HEK293 (cell line): Measurements from ENCODE around the gene FBXO45.

Experiments
- CTCF ChIA-PET: fragments of 350-600 bp; formaldehyde crosslinking; extraction: SDS; loops from one replicate; lab custom pipeline; 2021; ENCODE audit warnings: antibody characterized with exemption; lab: Yijun Ruan, JAX
- POLR2A ChIA-PET: fragments of 300-600 bp; formaldehyde crosslinking; extraction: SDS; loops from one replicate; lab custom pipeline; 2020; ENCODE audit warnings: antibody characterized with exemption, inconsistent platforms; lab: Yijun Ruan, JAX
- H3K27ac ChIP-seq: fragments of 200-500 bp; sonication (Bioruptor generic); 2 replicates; pipeline ENCODE4 v1.5.1; 2014; ENCODE audit warnings: low read depth, low read length, control low read depth, inconsistent platforms; ENCODE audit errors: extremely low read depth
- H3K36me3 ChIP-seq, 2 experiments: fragments of 200-500 bp in 1 of 2; sonication (Bioruptor generic) in 1 of 2; 1 replicate in 1 of 2; 2 replicates in 1 of 2; pipeline ENCODE4 v1.5.1; 2014 to 2017; ENCODE audit warnings: inconsistent platforms in 2 of 2, low read length in 2 of 2; ENCODE audit not compliant: control insufficient read depth in 2 of 2, insufficient read depth in 1 of 2
- H3K4me1 ChIP-seq: fragments of 200-500 bp; sonication (Bioruptor generic); 2 replicates; pipeline ENCODE4 v1.5.1; 2014; ENCODE audit warnings: mild to moderate bottlenecking, low read length, inconsistent platforms; ENCODE audit not compliant: control insufficient read depth, insufficient read depth
- H3K4me3 ChIP-seq: 2 replicates; pipeline ENCODE4 v1.5.1; 2011; ENCODE audit warnings: low read depth, mild to moderate bottlenecking, control low read depth, low read length, moderate library complexity
- H3K9me3 ChIP-seq: fragments of 200-500 bp; sonication (Bioruptor generic); 2 replicates; pipeline ENCODE4 v1.5.1; 2014; ENCODE audit warnings: low read depth, low read length, inconsistent platforms; ENCODE audit not compliant: control insufficient read depth, insufficient read depth
- BCL11A ChIP-seq: fragments of 450-650 bp; formaldehyde crosslinking; IDR thresholded peaks from 2 replicates; pipeline ENCODE4 v1.5.1; 2016; ENCODE audit warnings: low read depth, missing biosample characterization, missing genetic modification characterization
- FEZF1 ChIP-seq: fragments of 450-650 bp; formaldehyde crosslinking; IDR thresholded peaks from 2 replicates; pipeline ENCODE4 v1.5.1; 2016; ENCODE audit warnings: missing biosample characterization, missing genetic modification characterization
- SETDB1 ChIP-seq: IDR thresholded peaks from one replicate; pipeline ENCODE4 v1.6.1; 2017; ENCODE audit warnings: mild to moderate bottlenecking, low read length, moderate library complexity, mixed read lengths; ENCODE audit not compliant: insufficient read length
- ZBTB17 ChIP-seq: fragments of 450-650 bp; formaldehyde crosslinking; IDR thresholded peaks from 2 replicates; pipeline ENCODE4 v1.5.1; 2016; ENCODE audit warnings: missing biosample characterization, missing genetic modification characterization
- ZFHX2 ChIP-seq: fragments of 450-650 bp; formaldehyde crosslinking; conservative IDR thresholded peaks from 2 replicates; pipeline ENCODE4 v1.5.1; 2016; ENCODE audit warnings: missing biosample characterization, missing genetic modification characterization
- ZNF169 ChIP-seq: fragments of 450-650 bp; formaldehyde crosslinking; IDR thresholded peaks from 2 replicates; pipeline ENCODE4 v1.5.1; 2016; ENCODE audit warnings: missing biosample characterization, missing genetic modification characterization
- ZNF2 ChIP-seq: fragments of 450-650 bp; formaldehyde crosslinking; IDR thresholded peaks from 2 replicates; pipeline ENCODE4 v1.5.1; 2016; ENCODE audit warnings: missing biosample characterization, missing genetic modification characterization
- ZNF341 ChIP-seq: fragments of 450-650 bp; formaldehyde crosslinking; IDR thresholded peaks from 2 replicates; pipeline ENCODE4; 2016; ENCODE audit warnings: low read depth, missing biosample characterization, missing genetic modification characterization
- ZNF423 ChIP-seq: fragments of 450-650 bp; formaldehyde crosslinking; IDR thresholded peaks from 2 replicates; pipeline ENCODE4 v1.5.1; 2016; ENCODE audit warnings: missing biosample characterization, missing genetic modification characterization
- ZNF529 ChIP-seq: fragments of 450-650 bp; formaldehyde crosslinking; IDR thresholded peaks from 2 replicates; pipeline ENCODE4 v1.5.1; 2017; ENCODE audit warnings: missing genetic modification characterization, missing biosample characterization; ENCODE audit not compliant: insufficient replicate concordance
- ZNF549 ChIP-seq: fragments of 450-650 bp; IDR thresholded peaks from 2 replicates; pipeline ENCODE4 v1.5.1; 2018; ENCODE audit warnings: missing biosample characterization, missing genetic modification characterization, mild to moderate bottlenecking, inconsistent platforms, moderate library complexity
- ZNF610 ChIP-seq: fragments of 450-650 bp; formaldehyde crosslinking; IDR thresholded peaks from 2 replicates; pipeline ENCODE4 v1.5.1; 2016; ENCODE audit warnings: missing biosample characterization, missing genetic modification characterization, borderline replicate concordance
- ZNF623 ChIP-seq: fragments of 450-650 bp; formaldehyde crosslinking; IDR thresholded peaks from 2 replicates; pipeline ENCODE4 v1.5.1; 2016; ENCODE audit warnings: missing biosample characterization, missing genetic modification characterization
- ZNF624 ChIP-seq: fragments of 450-650 bp; formaldehyde crosslinking; IDR thresholded peaks from 2 replicates; pipeline ENCODE4 v1.5.1; 2017; ENCODE audit warnings: missing biosample characterization, missing genetic modification characterization
- ZNF658 ChIP-seq: fragments of 450-650 bp; formaldehyde crosslinking; IDR thresholded peaks from 2 replicates; pipeline ENCODE4; 2016; ENCODE audit warnings: missing biosample characterization, missing genetic modification characterization
- TF ChIP-seq, protein P1 (sequence below): fragments of 450-650 bp; formaldehyde crosslinking; IDR thresholded peaks from 2 replicates; pipeline ENCODE4 v1.5.1; 2016; ENCODE audit warnings: missing biosample characterization, missing genetic modification characterization
- TF ChIP-seq, protein P2 (sequence below): fragments of 450-650 bp; formaldehyde crosslinking; IDR thresholded peaks from 2 replicates; pipeline ENCODE4 v1.5.1; 2016; ENCODE audit warnings: missing biosample characterization, missing genetic modification characterization
- TF ChIP-seq, protein P3 (sequence below): fragments of 450-650 bp; formaldehyde crosslinking; IDR thresholded peaks from 2 replicates; pipeline ENCODE4 v1.5.1; 2017; ENCODE audit warnings: missing biosample characterization, missing genetic modification characterization
- TF ChIP-seq, protein P4 (sequence below): fragments of 450-650 bp; formaldehyde crosslinking; IDR thresholded peaks from 2 replicates; pipeline ENCODE4 v1.5.1; 2016; ENCODE audit warnings: missing biosample characterization, missing genetic modification characterization
- TF ChIP-seq, protein P5 (sequence below): fragments of 450-650 bp; IDR thresholded peaks from 2 replicates; pipeline ENCODE4 v1.5.1; 2018; ENCODE audit warnings: missing biosample characterization, missing genetic modification characterization
- TF ChIP-seq, protein P6 (sequence below): fragments of 450-650 bp; formaldehyde crosslinking; IDR thresholded peaks from 2 replicates; pipeline ENCODE4 v1.5.1; 2016; ENCODE audit warnings: missing biosample characterization, missing genetic modification characterization

Gene FBXO45

DNA sequence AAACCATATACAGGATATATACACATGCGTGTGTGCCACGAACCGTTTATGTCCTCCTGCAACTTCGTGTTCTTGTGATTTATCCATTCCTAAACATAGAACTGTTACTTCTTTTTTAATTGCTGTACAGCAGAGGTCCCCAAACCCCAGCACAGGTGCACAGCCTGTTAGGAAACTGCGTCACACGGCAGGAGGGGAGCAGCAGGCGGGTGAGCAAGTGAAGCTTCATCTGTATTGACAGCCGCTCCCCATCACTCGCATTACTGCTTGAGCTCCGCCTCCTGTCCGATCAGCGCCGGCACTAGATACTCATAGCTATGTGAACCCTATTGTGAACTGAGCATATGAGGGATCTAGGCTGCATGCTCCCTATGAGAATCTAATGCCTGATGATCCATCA is 36.1 kb downstream of the FBXO45 start:
- H3K4me3 ChIP-seq: no peak overlapping the region
- no peaks in the 10 kb centered on the region for H3K36me3 ChIP-seq
- POLR2A ChIA-PET: no interaction called here
- TF ChIP-seq ZNF624 (tag by site-specific recombination) (no peak), ZNF610 (peak; percentile 42; the same call in 1 of the 2 replicates)
- TF ChIP-seq, all 188 proteins: peak for 1
- Histone ChIP-seq H3K27ac (no peak overlapping the region), H3K4me1 (no peaks in the 10 kb centered on the region), H3K9me3 (no peaks in the 10 kb centered on the region)
- CTCF ChIA-PET: no interaction called here

DNA sequence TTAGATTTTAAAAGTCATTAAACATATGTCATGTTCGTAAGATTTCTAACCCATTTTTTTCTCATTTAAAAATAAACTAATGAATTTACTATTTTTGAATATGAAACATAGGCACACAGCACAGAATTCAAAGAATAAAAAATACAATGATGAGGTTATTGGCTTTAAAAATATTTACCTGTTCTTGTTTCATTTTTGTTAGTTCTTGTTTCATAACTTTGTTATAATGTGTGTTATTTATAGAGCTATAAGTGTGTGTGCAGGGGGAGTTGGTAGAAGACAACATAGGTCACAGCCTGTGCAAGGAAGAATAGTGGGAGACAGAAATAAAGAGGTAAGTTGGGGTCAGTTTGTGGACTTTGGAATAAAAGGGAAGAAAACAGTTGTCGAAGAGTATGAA is 40.2 kb downstream of the FBXO45 start:
- no peaks in the 10 kb centered on the region for H3K9me3 ChIP-seq
- H3K4me1 ChIP-seq: no peaks in the 10 kb centered on the region
- ChIA-PET POLR2A (no interaction called here), CTCF (interaction anchor here (0.6 to 2.4 kb wide), 19 partner anchors 9 to 582 kb away, joined by 3 to 42 read pairs (median 4); no protein-coding TSS in a partner anchor)
- H3K4me3 ChIP-seq: no peak overlapping the region
- H3K27ac ChIP-seq: no peak overlapping the region
- no peaks in the 10 kb centered on the region for H3K36me3 ChIP-seq
- TF ChIP-seq, protein P1, sequence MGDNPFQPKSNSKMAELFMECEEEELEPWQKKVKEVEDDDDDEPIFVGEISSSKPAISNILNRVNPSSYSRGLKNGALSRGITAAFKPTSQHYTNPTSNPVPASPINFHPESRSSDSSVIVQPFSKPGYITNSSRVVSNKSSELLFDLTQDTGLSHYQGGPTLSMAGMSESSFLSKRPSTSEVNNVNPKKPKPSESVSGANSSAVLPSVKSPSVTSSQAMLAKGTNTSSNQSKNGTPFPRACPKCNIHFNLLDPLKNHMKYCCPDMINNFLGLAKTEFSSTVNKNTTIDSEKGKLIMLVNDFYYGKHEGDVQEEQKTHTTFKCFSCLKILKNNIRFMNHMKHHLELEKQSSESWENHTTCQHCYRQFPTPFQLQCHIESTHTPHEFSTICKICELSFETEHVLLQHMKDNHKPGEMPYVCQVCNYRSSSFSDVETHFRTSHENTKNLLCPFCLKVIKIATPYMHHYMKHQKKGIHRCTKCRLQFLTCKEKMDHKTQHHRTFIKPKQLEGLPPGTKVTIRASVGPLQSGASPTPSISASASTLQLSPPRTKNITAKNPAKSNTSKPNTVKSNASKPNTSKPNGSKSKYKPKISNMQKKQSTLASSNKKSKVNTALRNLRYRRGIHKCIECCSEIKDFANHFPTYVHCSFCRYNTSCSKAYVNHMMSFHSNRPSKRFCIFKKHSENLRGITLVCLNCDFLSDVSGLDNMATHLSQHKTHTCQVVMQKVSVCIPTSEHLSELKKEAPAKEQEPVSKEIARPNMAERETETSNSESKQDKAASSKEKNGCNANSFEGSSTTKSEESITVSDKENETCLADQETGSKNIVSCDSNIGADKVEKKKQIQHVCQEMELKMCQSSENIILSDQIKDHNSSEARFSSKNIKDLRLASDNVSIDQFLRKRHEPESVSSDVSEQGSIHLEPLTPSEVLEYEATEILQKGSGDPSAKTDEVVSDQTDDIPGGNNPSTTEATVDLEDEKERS (tag by site-specific recombination): peak; percentile 85; the same call in 1 of the 2 replicates
- TF ChIP-seq ZNF2: no peak
- TF ChIP-seq ZNF529 (tag by site-specific recombination): no peak
- no peak for TF ChIP-seq ZNF549 (tag by site-specific recombination)
- TF ChIP-seq, protein P2, sequence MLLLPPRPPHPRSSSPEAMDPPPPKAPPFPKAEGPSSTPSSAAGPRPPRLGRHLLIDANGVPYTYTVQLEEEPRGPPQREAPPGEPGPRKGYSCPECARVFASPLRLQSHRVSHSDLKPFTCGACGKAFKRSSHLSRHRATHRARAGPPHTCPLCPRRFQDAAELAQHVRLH: no peak
- no peak for TF ChIP-seq ZNF658 (tag by site-specific recombination)
- TF ChIP-seq, protein P3, sequence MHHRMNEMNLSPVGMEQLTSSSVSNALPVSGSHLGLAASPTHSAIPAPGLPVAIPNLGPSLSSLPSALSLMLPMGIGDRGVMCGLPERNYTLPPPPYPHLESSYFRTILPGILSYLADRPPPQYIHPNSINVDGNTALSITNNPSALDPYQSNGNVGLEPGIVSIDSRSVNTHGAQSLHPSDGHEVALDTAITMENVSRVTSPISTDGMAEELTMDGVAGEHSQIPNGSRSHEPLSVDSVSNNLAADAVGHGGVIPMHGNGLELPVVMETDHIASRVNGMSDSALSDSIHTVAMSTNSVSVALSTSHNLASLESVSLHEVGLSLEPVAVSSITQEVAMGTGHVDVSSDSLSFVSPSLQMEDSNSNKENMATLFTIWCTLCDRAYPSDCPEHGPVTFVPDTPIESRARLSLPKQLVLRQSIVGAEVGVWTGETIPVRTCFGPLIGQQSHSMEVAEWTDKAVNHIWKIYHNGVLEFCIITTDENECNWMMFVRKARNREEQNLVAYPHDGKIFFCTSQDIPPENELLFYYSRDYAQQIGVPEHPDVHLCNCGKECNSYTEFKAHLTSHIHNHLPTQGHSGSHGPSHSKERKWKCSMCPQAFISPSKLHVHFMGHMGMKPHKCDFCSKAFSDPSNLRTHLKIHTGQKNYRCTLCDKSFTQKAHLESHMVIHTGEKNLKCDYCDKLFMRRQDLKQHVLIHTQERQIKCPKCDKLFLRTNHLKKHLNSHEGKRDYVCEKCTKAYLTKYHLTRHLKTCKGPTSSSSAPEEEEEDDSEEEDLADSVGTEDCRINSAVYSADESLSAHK (tag by site-specific recombination): no peak
- TF ChIP-seq ZNF423 (tag by site-specific recombination): no peak
- peak; percentile 84 for TF ChIP-seq SETDB1

DNA sequence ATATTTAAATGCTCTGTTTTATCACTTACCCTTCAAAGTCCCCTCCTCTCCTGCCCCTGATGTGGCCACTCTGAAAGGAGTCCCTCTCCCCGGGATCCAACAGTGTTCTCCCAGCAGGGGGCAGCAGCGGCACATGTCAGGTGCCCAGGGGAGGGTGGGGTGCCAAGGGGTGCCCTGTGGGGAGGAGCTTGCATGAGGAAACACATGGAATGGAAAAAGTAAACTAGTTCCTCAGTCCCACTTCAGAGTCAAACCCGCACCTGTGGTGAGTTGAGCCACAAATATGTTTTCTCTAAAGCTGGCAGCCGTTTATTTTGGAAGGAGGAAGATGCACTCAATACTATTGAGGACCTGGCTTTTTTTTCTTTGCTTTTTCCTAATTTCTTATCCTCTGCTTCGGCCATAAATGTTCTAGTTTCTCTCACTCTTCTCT is 40.9 kb downstream of the FBXO45 start:
- ChIA-PET POLR2A (interaction anchor here (0.6 kb wide), 1 partner anchor 130 kb away, joined by 5 read pairs; the partner anchor contains the start of gene PAK2), CTCF (interaction anchor here (0.6 to 2.4 kb wide), 21 partner anchors 9 to 1311 kb away, joined by 3 to 42 read pairs (median 4); no protein-coding TSS in a partner anchor)
- H3K4me3 ChIP-seq: no peak overlapping the region
- no peaks in the 10 kb centered on the region for H3K36me3 ChIP-seq
- H3K4me1 ChIP-seq: no peaks in the 10 kb centered on the region
- no peak overlapping the region for H3K27ac ChIP-seq
- no peaks in the 10 kb centered on the region for H3K9me3 ChIP-seq
- TF ChIP-seq, protein P4, sequence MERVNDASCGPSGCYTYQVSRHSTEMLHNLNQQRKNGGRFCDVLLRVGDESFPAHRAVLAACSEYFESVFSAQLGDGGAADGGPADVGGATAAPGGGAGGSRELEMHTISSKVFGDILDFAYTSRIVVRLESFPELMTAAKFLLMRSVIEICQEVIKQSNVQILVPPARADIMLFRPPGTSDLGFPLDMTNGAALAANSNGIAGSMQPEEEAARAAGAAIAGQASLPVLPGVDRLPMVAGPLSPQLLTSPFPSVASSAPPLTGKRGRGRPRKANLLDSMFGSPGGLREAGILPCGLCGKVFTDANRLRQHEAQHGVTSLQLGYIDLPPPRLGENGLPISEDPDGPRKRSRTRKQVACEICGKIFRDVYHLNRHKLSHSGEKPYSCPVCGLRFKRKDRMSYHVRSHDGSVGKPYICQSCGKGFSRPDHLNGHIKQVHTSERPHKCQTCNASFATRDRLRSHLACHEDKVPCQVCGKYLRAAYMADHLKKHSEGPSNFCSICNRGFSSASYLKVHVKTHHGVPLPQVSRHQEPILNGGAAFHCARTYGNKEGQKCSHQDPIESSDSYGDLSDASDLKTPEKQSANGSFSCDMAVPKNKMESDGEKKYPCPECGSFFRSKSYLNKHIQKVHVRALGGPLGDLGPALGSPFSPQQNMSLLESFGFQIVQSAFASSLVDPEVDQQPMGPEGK (tag by site-specific recombination): peak; percentile 57; the same call in 1 of the 2 replicates
- TF ChIP-seq, protein P5, sequence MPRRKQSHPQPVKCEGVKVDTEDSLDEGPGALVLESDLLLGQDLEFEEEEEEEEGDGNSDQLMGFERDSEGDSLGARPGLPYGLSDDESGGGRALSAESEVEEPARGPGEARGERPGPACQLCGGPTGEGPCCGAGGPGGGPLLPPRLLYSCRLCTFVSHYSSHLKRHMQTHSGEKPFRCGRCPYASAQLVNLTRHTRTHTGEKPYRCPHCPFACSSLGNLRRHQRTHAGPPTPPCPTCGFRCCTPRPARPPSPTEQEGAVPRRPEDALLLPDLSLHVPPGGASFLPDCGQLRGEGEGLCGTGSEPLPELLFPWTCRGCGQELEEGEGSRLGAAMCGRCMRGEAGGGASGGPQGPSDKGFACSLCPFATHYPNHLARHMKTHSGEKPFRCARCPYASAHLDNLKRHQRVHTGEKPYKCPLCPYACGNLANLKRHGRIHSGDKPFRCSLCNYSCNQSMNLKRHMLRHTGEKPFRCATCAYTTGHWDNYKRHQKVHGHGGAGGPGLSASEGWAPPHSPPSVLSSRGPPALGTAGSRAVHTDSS (tag by site-specific recombination): no peak
- TF ChIP-seq ZNF658 (tag by site-specific recombination) (no peak), BCL11A (tag by site-specific recombination) (no peak), ZNF341 (tag by site-specific recombination) (no peak), ZFHX2 (tag by site-specific recombination) (no peak), ZNF169 (tag by site-specific recombination) (no peak), ZNF623 (tag by site-specific recombination) (no peak), ZBTB17 (tag by site-specific recombination) (no peak), FEZF1 (tag by site-specific recombination) (no peak)
- TF ChIP-seq, protein P6, sequence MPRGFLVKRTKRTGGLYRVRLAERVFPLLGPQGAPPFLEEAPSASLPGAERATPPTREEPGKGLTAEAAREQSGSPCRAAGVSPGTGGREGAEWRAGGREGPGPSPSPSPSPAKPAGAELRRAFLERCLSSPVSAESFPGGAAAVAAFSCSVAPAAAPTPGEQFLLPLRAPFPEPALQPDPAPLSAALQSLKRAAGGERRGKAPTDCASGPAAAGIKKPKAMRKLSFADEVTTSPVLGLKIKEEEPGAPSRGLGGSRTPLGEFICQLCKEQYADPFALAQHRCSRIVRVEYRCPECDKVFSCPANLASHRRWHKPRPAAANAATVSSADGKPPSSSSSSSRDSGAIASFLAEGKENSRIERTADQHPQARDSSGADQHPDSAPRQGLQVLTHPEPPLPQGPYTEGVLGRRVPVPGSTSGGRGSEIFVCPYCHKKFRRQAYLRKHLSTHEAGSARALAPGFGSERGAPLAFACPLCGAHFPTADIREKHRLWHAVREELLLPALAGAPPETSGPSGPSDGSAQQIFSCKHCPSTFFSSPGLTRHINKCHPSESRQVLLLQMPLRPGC (tag by site-specific recombination): no peak
